GM18508 (cell line): ENCODE data around the gene SLC16A8.

ENCODE experiments used
- ATAC-seq: cut with Tn5 transposase; IDR thresholded peaks from one replicate; pipeline ENCODE4 v1.9.1; 2021; ENCODE audit warnings: moderate number of reproducible peaks; ENCODE audit not compliant: insufficient read depth, unreplicated experiment

Gene SLC16A8

DNA sequence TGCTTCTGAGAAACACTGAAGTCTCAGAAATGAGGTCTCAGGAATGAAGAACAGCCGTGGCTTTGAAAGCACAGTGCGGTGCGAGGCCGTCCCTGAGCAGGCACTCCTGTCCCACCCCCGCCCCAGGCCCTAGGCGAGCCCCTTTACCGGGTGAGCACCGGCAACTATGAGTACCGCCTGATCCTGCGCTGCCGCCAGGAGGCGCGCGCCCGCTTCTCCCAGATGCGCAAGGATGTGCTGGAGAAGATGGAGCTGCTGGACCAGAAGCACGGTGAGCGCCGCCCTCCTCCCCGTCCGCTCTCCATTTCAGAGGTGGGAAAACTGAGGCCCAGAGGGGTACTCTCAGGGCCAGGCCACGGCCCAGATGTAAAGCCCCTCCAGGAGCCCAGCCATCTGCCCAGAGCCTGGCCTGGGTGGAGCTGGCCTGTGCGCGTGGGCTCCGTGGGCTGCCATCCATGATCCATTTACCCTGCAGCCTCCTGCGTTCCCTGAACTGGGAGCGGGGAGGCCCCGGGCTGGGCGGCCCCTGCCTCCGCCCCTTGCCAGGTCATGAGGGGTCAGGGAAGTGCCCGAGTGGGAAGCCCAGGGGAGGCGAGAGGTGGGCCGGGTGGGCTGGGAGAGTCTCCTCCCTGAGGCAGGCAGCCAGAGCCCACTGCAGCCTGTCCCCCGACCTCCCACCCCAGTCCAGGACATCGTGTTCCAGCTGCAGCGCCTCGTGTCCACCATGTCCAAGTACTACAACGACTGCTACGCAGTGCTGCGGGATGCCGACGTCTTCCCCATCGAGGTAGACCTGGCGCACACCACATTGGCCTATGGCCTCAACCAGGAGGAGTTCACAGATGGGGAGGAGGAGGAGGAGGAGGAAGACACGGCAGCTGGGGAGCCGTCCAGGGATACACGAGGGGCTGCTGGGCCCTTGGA lies 9.5 kb downstream of the SLC16A8 start:
- no peak for ATAC-seq

- ATAC-seq, result no peak
Observed at GRCh38 chr22:38073150-38074130, 10.5 kb downstream of the SLC16A8 start.

DNA sequence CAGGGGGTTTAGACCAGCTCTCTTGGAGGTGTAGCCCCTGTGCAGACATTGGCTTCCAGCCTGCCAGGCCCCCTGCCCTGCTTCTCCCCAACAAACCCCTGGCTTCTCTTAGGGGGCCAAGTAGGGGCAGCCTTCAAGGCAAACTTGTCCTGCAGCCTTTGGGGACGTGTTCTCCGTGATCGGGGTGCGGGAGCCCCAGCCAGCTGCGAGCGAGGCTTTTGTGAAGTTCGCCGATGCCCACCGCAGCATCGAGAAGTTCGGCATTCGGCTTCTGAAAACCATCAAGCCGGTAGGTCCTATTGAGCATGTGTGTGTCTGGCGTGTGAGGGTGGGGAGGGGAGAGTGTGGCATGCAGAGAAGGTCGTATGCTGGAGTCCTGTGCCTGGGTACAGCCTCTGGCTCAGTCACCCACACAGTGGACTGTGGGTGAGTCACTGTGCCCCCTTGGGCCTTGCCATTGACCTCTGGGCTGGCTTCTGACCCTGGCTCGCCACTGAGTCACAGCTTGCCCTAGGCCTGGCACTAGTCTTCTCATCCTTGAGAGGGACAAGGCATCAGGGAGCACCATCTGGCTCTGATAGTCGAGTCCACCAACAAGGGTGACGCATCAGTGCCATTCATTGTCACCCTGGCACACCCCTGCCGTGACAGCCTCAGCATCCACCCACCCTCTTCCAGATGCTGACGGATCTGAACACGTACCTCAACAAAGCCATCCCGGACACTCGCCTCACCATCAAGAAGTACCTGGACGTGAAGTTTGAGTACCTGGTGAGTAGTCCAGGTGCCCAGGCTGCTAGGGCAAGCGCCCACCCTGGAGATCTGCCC lies 11.4 kb downstream of the SLC16A8 start:
- ATAC-seq, result no peak

DNA sequence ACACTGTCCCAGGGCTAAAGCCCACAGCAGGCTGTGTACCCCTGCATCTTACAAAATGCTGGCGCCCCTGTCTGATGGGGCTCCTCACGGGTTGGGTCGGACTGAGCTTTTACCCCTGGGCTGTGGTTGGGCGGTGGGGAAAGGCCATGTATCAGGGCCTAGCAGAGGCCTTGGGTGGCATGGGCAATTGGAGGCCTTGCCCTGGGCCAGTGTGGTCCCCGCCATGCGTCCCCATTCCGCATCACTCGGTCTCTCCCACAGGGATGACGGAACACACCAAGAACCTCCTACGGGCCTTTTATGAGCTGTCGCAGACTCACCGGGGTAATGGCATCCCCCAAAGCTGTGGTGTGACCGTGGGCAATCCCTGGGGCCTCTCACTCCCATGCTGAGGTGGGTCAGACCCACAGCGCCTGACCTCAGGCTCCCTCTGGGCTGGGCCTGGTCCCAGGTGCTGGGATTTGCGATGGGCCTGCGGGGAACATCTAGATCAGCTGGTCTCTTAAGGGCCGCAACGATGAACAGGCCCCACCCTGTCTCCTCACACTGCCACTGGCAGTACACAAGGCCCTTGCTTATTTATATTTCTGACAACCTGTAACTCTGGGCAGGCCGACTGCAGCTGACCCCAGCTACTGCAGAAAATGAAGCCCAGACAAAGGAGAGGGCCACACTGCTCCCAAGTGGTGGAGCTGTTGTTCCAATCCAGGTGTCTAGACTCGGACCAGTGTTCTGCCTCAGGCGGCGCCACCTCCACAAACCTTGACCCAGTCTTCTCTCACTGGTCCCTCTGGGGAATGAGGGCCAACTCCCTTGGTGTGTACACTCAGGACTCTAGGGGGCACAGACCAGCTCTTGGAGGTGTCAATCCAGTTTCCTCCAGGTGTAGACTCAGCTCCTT lies 12.3 kb downstream of the SLC16A8 start:
- no peak for ATAC-seq

- no peak for ATAC-seq
Observed at GRCh38 chr22:38070250-38070921, 13.6 kb downstream of the SLC16A8 start.

DNA sequence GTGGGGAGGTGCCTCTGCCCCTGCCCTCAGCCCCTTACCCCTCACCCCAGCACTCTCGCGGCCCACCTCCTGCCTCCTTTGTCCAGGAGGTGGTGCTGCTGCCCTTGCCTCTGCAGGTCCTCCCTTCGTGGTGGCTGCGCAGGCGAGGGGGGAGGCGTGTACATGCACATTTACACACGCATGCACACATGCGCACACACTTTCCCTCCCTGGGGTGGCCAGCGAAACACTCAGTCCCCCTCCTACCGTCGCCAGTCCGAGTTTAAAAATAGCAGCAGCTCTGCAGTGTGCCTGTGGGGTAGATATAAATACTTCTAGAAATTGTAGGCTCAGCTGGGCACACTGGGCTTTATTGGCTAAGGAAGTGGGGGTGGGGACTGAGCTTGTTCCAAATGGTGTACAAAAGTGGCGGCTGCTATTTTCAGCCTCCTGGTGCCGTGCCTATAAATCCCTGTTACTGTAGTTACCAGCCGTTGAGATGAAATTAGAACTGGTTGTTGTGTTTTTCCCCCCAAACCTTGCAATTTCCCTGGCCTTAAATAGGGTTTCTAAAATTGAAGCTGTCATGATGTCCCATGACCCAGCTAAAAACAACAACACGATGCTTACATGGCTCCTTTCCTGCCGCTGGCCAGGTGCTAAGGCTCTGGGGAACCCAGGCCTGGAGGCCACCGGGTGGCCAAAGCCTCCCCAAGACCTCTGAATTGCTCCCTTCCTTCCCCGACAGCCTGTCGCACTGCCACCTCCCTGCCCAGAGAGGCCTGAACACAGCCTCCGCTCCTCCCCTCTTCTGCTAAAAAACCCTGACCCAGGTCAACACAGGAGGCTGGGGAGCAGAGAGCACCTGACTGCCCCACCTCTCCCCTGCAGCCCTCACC lies 14.4 kb downstream of the SLC16A8 start:
- ATAC-seq, result no peak

DNA sequence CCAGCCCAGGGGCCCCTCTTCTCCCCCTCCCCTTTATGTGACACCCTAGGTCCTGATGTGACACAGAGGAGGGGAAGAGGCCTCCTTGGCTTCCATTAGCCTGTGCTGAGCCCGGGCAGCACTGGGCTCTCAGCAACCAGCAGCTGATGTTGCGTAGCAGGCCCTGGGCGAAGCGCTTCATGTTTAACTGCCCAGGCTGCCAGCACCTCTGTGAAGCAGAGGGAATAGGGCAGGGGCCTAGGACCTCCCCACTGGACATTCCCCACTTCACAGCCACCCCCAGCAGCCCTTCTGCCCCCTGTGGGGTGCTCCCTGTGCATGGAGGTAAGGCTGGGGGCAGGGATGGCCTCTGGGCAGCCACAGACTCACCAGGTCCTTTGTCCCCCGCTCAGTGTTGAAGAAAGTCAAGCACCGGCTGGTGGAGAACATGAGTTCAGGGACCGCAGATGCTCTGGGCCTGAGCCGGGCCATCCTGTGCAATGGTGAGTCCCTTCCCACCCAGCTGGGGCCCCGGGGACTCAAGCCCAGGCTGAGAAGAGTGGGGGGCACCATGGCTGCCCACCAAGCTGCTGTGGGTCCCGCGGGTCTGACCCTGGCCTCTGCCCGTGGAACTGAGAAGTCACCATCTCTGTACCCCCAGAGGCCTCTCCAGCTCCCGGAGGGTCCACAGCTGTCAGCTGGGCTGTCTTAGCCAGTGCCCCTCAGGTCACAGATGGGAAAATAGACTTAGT lies 15.2 kb downstream of the SLC16A8 start:
- ATAC-seq, result no peak

DNA sequence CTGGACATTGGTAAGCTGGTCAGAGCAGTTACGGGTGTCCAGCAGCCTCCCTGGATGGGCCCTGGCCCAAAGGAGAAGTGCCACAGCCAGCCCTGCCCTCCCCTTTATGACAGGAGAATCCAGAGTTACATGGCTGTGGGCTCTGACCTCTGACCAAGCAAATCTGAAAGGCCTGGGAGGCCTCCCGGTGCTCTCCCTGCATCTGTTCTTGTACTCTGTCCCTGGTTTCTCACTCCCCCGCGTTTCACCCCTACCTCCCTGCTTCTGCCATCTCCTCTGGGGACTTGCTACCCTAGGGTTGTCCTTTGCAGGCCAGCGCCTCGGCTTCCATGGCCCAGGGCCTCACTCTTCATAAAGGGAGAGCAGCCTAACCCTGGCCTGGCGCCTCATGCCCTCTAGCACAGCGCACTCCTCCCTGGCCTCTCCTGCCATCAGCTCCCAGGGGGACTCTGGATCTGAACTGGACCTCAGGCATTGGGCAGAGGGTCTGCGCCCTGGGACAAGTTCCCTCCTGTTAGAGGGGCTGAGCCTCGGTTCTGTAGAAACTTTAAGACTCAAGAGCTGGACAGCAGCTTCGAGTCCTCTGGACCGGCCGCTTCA lies 16.1 kb downstream of the SLC16A8 start:
- no peak for ATAC-seq

GRCh38 chr22:38067028-38067415 lies 17.0 kb downstream of the SLC16A8 start:
- no peak for ATAC-seq

DNA sequence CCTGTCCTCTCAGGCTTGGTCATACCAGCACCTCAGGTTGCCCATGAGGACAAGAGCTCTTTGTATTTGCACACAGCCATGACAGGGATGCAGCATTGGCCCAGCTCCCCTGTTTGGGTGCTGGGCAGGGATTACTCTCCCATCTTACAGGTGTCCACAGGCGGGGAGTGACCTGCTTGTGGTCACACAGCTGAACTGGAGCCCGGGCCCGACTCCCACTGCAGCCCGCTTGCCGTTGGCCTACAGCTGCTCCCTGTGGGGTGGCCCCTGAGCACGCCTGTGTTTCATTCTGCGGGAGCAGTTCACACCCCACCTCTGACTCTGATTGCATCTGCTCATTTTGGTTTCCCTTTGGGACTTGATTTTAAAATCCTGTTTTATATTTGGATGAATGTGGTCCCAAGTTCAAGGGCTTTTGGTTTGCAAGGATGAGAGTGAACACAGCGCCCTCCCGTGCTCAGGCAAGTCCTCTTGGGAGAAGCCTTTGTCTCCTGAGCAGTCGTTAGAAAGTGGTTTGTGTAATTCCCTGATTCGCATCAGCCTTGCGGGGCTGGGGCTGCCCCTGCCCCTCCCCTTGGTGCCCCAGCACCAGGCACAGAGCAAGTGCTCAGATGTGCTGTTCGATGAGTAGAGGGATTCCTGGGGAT lies 17.5 kb downstream of the SLC16A8 start:
- no peak for ATAC-seq

DNA sequence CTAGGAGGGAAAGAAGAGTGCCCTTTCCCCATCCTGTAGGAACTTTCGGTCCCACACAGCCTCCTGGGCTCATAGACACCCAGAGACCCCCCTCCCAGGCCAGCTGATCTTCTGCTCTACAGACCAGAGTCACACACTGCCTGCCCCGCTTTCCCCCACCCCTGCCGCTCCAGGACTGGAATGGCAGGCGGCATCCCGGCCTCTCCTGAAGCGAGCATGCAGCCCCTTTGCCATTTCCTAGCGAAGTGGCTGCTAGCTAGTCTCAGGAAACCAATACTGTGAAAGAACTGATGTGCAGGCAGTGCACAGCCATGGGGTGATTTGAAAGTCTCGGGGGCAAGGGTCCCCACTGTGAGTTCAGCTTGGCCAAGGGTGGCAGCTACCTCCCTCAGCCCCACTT lies 18.4 kb downstream of the SLC16A8 start:
- ATAC-seq, result no peak

DNA sequence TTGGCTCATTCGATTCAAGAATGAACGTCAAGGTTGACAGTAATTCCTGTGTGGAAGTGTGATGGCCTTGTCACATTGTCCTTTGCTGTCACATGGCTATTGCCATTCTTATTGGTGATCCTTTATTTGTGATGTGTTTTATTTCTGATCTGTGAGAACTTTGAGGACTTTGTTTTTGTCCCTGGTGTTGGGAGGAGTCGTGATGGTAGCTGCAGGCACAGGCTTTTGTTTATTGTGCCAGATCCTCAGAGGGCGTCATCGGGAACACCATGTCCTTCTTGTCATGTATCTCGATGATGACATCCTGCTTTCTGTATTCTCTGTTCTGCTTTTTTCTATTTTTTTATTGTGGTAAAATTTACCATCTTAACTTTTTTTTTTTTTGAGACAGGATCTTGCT lies 21.2 kb downstream of the SLC16A8 start:
- no peak for ATAC-seq

GRCh38 chr22:38056969-38057891 lies 26.8 kb downstream of the SLC16A8 start, which contains the start of gene PICK1:
TSS of gene PICK1 (plus strand) at chr22:38057404. CDS start at chr22:38057810, 406 bp downstream.
- no peak for ATAC-seq

GRCh38 chr22:38051900-38052862 lies 31.8 kb downstream of the SLC16A8 start:
- no peak for ATAC-seq
